Peyer's patch (tissue), 4 donors: ENCODE measurements around the gene RTEL1.

Experiments used
- POLR2A ChIP-seq, 2 donors: fragments of 450-650 bp; IDR thresholded peaks; one replicate each; pipeline ENCODE4 v1.5.1; 2017; ENCODE audit warnings: antibody characterized with exemption in 2 of 2, mild to moderate bottlenecking in 2 of 2, moderate library complexity in 2 of 2
- TF ChIP-seq, protein P1 (sequence below), 6 experiments: fragments of 450-650 bp in 4 of 6; fragments of 200-600 bp in 2 of 6; sonication (generic) in 1 of 6; IDR thresholded peaks; one replicate each; pipeline ENCODE4 v1.5.1; 2017 to 2019; ENCODE audit warnings: antibody characterized with exemption in 6 of 6, mild to moderate bottlenecking in 3 of 6, moderate library complexity in 1 of 6

- TF ChIP-seq, protein P1, sequence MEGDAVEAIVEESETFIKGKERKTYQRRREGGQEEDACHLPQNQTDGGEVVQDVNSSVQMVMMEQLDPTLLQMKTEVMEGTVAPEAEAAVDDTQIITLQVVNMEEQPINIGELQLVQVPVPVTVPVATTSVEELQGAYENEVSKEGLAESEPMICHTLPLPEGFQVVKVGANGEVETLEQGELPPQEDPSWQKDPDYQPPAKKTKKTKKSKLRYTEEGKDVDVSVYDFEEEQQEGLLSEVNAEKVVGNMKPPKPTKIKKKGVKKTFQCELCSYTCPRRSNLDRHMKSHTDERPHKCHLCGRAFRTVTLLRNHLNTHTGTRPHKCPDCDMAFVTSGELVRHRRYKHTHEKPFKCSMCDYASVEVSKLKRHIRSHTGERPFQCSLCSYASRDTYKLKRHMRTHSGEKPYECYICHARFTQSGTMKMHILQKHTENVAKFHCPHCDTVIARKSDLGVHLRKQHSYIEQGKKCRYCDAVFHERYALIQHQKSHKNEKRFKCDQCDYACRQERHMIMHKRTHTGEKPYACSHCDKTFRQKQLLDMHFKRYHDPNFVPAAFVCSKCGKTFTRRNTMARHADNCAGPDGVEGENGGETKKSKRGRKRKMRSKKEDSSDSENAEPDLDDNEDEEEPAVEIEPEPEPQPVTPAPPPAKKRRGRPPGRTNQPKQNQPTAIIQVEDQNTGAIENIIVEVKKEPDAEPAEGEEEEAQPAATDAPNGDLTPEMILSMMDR (IDR thresholded peaks at IDR 0.05), result no peak
- TF ChIP-seq POLR2A (IDR thresholded peaks at IDR 0.05), result no peak
Observed at GRCh38 chr20:63733579-63734081, 75.5 kb downstream of the RTEL1 start.
